ENCODE data around the gene STT3B. TPM values are rescaled to one million over a fixed set of nuclear protein-coding genes. Genes with fewer than 3 reads are reported as not detected.

The STT3B gene
- total and polyA plus RNA-seq, 2 of the 4 experiments (the other 2 are of a cell fraction) = 45.5 to 86.4 TPM

DNA sequence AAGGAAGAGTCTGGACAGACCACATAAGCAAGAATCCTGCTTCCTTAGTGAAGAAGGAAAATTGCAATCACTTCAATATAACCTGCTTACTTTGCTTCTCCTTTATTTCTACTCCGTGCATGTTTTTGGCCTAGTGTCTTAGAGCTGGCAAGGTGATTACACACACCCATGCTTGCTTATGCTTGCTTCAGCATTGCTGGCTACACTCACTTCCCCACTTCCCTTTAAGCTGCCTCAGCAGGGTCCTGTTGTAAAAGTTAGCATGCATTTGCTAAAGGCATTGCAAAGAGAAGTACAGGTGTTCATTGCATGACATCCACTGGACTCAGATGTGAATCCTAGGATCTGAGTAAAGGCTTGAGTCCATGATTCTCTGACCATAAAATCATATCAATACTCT lies 47.5 kb upstream of the STT3B start:
- no peak overlapping the region for H2AK5ac ChIP-seq (ENCODE audit: low read depth, low read length)
- ChIA-PET CTCF (no interaction called here), POLR2A (ENCODE audit: unreplicated experiment) (no interaction called here)
- no peak overlapping the region for H3K4me3 ChIP-seq (ENCODE audit: insufficient read depth, low read depth, low read length)
- no peaks in the 10 kb centered on the region for H3K9me1 ChIP-seq (ENCODE audit: insufficient read depth, low read length)
- no peak overlapping the region for H4K8ac ChIP-seq (ENCODE audit: low read depth in 2 of 2, low read length in 2 of 2)
- no peaks in the 10 kb centered on the region for H3K4me1 ChIP-seq (ENCODE audit: control insufficient read depth, insufficient read depth, low read length)
- no CpG with 5 or more reads among the region's 1 CpG for whole genome bisulfite sequencing, 2 experiments (ENCODE audit: extremely low coverage in 2 of 2, insufficient read length in 1 of 2)
- intact Hi-C loops (cut with micrococcal nuclease) = no loop called here
- H3K36me3 ChIP-seq (ENCODE audit: control insufficient read depth, insufficient read depth, low read length) = no peaks in the 10 kb centered on the region
- dilution Hi-C loops (cut with HindIII; ENCODE audit: low sequenced_read_pairs, unreplicated experiment) = no loop called here
- no peak overlapping the region for H2BK5ac ChIP-seq (ENCODE audit: low read depth, low read length, poor library complexity, severe bottlenecking)
- no peak overlapping the region for H3K4me2 ChIP-seq (ENCODE audit: low read depth, low read length)
- H3K9me3 ChIP-seq (ENCODE audit: control insufficient read depth, insufficient read depth, low read length) = no peaks in the 10 kb centered on the region
- no peak overlapping the region for H2BK15ac ChIP-seq (ENCODE audit: low read depth, low read length)
- no peak overlapping the region for H2BK20ac ChIP-seq (ENCODE audit: low read depth, low read length)
- no peak overlapping the region for H3K18ac ChIP-seq (ENCODE audit: low read depth, low read length)
- no peaks in the 10 kb centered on the region for H3K79me1 ChIP-seq (ENCODE audit: low read depth in 1 of 2, low read length in 2 of 2)
- no peak overlapping the region for H3K9ac ChIP-seq (ENCODE audit: low read depth, low read length)
- no peak overlapping the region for H3K4ac ChIP-seq (ENCODE audit: low read depth, low read length)
- no TSS peak for BruUV-seq (replicated peaks)
- ATAC-seq (ENCODE audit: low read depth) = no peak
- no peak overlapping the region for H2AFZ ChIP-seq (replicated peaks; ENCODE audit: low read length, poor library complexity)
- no peak overlapping the region for H4K5ac ChIP-seq (ENCODE audit: low read depth, low read length)
- H2BK120ac ChIP-seq (ENCODE audit: low read depth, low read length) = no peak overlapping the region
- H3K56ac ChIP-seq (ENCODE audit: extremely low read depth, insufficient read depth, low read length) = no peak overlapping the region
- TF ChIP-seq MXI1 (IDR thresholded peaks at IDR 0.05; ENCODE audit: borderline replicate concordance, low read depth, low read length) (no peak), MAZ (IDR thresholded peaks at IDR 0.05; ENCODE audit: borderline replicate concordance, low read depth, low read length) (no peak), RCOR1 (IDR thresholded peaks at IDR 0.05; ENCODE audit: insufficient replicate concordance, low read length) (no peak), NFE2L2 (IDR thresholded peaks at IDR 0.05; ENCODE audit: low read depth, low read length) (no peak), CEBPB (IDR thresholded peaks at IDR 0.05; ENCODE audit: low read depth, low read length) (no peak), RAD21 (IDR thresholded peaks at IDR 0.05; ENCODE audit: low read length) (no peak), BHLHE40 (IDR thresholded peaks at IDR 0.05; ENCODE audit: low read depth, low read length) (no peak), POLR2A (IDR thresholded peaks at IDR 0.05; ENCODE audit: low read depth, low read length) (no peak), SMC3 (IDR thresholded peaks at IDR 0.05; ENCODE audit: low read depth, low read length) (no peak), RFX5 (IDR thresholded peaks at IDR 0.05; ENCODE audit: low read depth, low read length) (no peak), FOS (IDR thresholded peaks at IDR 0.05; ENCODE audit: low read depth, low read length) (no peak), CHD1 (IDR thresholded peaks at IDR 0.05; ENCODE audit: low read depth, low read length) (no peak), MAFK (IDR thresholded peaks at IDR 0.05; ENCODE audit: low read depth, low read length) (no peak)
- TF ChIP-seq, protein P1, sequence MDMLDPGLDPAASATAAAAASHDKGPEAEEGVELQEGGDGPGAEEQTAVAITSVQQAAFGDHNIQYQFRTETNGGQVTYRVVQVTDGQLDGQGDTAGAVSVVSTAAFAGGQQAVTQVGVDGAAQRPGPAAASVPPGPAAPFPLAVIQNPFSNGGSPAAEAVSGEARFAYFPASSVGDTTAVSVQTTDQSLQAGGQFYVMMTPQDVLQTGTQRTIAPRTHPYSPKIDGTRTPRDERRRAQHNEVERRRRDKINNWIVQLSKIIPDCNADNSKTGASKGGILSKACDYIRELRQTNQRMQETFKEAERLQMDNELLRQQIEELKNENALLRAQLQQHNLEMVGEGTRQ (IDR thresholded peaks at IDR 0.05; ENCODE audit: low read depth, low read length) = no peak
- TF ChIP-seq, protein P2, sequence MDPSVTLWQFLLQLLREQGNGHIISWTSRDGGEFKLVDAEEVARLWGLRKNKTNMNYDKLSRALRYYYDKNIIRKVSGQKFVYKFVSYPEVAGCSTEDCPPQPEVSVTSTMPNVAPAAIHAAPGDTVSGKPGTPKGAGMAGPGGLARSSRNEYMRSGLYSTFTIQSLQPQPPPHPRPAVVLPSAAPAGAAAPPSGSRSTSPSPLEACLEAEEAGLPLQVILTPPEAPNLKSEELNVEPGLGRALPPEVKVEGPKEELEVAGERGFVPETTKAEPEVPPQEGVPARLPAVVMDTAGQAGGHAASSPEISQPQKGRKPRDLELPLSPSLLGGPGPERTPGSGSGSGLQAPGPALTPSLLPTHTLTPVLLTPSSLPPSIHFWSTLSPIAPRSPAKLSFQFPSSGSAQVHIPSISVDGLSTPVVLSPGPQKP (IDR thresholded peaks at IDR 0.05; ENCODE audit: borderline replicate concordance, low read depth, low read length) = no peak
- TF ChIP-seq, protein P3, sequence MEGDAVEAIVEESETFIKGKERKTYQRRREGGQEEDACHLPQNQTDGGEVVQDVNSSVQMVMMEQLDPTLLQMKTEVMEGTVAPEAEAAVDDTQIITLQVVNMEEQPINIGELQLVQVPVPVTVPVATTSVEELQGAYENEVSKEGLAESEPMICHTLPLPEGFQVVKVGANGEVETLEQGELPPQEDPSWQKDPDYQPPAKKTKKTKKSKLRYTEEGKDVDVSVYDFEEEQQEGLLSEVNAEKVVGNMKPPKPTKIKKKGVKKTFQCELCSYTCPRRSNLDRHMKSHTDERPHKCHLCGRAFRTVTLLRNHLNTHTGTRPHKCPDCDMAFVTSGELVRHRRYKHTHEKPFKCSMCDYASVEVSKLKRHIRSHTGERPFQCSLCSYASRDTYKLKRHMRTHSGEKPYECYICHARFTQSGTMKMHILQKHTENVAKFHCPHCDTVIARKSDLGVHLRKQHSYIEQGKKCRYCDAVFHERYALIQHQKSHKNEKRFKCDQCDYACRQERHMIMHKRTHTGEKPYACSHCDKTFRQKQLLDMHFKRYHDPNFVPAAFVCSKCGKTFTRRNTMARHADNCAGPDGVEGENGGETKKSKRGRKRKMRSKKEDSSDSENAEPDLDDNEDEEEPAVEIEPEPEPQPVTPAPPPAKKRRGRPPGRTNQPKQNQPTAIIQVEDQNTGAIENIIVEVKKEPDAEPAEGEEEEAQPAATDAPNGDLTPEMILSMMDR (conservative IDR thresholded peaks at IDR 0.05; ENCODE audit: low read depth, low read length) = no peak
- no peak overlapping the region for H3K14ac ChIP-seq (replicated peaks; ENCODE audit: low read depth, low read length)
- H4K20me1 ChIP-seq (ENCODE audit: insufficient read depth, low read length) = no peaks in the 10 kb centered on the region
- no peak overlapping the region for H2AK9ac ChIP-seq (replicated peaks; ENCODE audit: low read depth, low read length, poor library complexity)
- in situ Hi-C loops (cut with MboI; ENCODE audit: low sequenced_read_pairs) = no loop called here
- H3K27me3 ChIP-seq (ENCODE audit: control insufficient read depth, insufficient read depth, low read length) = no peaks in the 10 kb centered on the region
- no peak overlapping the region for H3K23ac ChIP-seq (ENCODE audit: low read depth, low read length)
- no peak for DNase-seq
- no peak overlapping the region for H3K27ac ChIP-seq (ENCODE audit: insufficient read depth, low read length)
- H4K91ac ChIP-seq (ENCODE audit: insufficient read depth, low read depth, low read length) = no peak overlapping the region
